ENCODE measurements around the gene ALMS1.
"Not testable (repeated sequence)": the region's sequence is repeated elsewhere in the genome, so short reads cannot be mapped to it uniquely, and the experiment has no call there.

Gene ALMS1

GRCh38 chr2:73385504-73386341, at the start of gene ALMS1:
ALMS1 (plus strand) TSS chr2:73385836; CDS start chr2:73385869, 33 bp downstream.
- Mint-ChIP-seq H3K9me3 (no peaks in the 10 kb centered on the region), H3K27me3 (peaks cover 6% of the 10 kb centered on the region)

GRCh38 chr2:73337828-73338227, 47.8 kb upstream of the ALMS1 start:
- Mint-ChIP-seq H3K4me1 (peaks cover 14% of the 10 kb centered on the region), H3K4me3 (peak overlapping the region; percentile 14), H3K27me3 (no peaks in the 10 kb centered on the region)

More at GRCh38 chr2:73385504-73386341, at the start of gene ALMS1:
- Mint-ChIP-seq H3K4me3 (peak within 1 kb of the TSS; percentile 96), H3K36me3 (peaks cover under 1% of the 10 kb centered on the region), H3K27ac (peak within 1 kb of the TSS; percentile 93), H3K4me1 (peaks cover 37% of the 10 kb centered on the region)
- peak; percentile 96 for ATAC-seq

GRCh38 chr2:73339201-73339600, 46.4 kb upstream of the ALMS1 start:
- H3K9me3 Mint-ChIP-seq, result no peaks in the 10 kb centered on the region
- no peak for ATAC-seq
- no peaks in the 10 kb centered on the region for H3K36me3 Mint-ChIP-seq
- H3K4me3 Mint-ChIP-seq, result no peak overlapping the region
- no peak overlapping the region for H3K27ac Mint-ChIP-seq
- H3K4me1 Mint-ChIP-seq, result peaks cover 14% of the 10 kb centered on the region
- no peaks in the 10 kb centered on the region for H3K27me3 Mint-ChIP-seq

More at GRCh38 chr2:73337828-73338227, 47.8 kb upstream of the ALMS1 start:
- Mint-ChIP-seq H3K27ac (no peak overlapping the region), H3K9me3 (no peaks in the 10 kb centered on the region), H3K36me3 (no peaks in the 10 kb centered on the region)
- ATAC-seq, result no peak

GRCh38 chr2:73341039-73341438, 44.6 kb upstream of the ALMS1 start:
- no peak for ATAC-seq

GRCh38 chr2:73343992-73344391, 41.6 kb upstream of the ALMS1 start:
- Mint-ChIP-seq H3K4me3 (no peak overlapping the region), H3K27me3 (peaks cover 16% of the 10 kb centered on the region), H3K4me1 (no peaks in the 10 kb centered on the region), H3K27ac (no peak overlapping the region), H3K36me3 (no peaks in the 10 kb centered on the region), H3K9me3 (peaks cover 6% of the 10 kb centered on the region)
- no peak for ATAC-seq

More at GRCh38 chr2:73341039-73341438, 44.6 kb upstream of the ALMS1 start:
- no peak overlapping the region for H3K4me3 Mint-ChIP-seq
- H3K27me3 Mint-ChIP-seq, result no peaks in the 10 kb centered on the region
- no peaks in the 10 kb centered on the region for H3K36me3 Mint-ChIP-seq
- peaks cover 6% of the 10 kb centered on the region for H3K9me3 Mint-ChIP-seq
- peaks cover 14% of the 10 kb centered on the region for H3K4me1 Mint-ChIP-seq
- H3K27ac Mint-ChIP-seq, result no peak overlapping the region

GRCh38 chr2:73344747-73345146, 40.9 kb upstream of the ALMS1 start:
- not testable (repeated sequence) for H3K27ac Mint-ChIP-seq, H3K4me3 Mint-ChIP-seq, H3K36me3 Mint-ChIP-seq, ATAC-seq, H3K4me1 Mint-ChIP-seq, H3K9me3 Mint-ChIP-seq
- H3K27me3 Mint-ChIP-seq, result peaks cover 16% of the 10 kb centered on the region

- Mint-ChIP-seq H3K27ac (no peak overlapping the region), H3K36me3 (no peaks in the 10 kb centered on the region), H3K4me3 (no peak overlapping the region), H3K9me3 (peaks cover 3% of the 10 kb centered on the region), H3K4me1 (no peaks in the 10 kb centered on the region), H3K27me3 (peaks cover 25% of the 10 kb centered on the region)
- no peak for ATAC-seq
Measured at GRCh38 chr2:73350035-73350691, 35.5 kb upstream of the ALMS1 start.

- no peak overlapping the region for H3K4me3 Mint-ChIP-seq
- H3K9me3 Mint-ChIP-seq, result peaks cover 3% of the 10 kb centered on the region
- no peak for ATAC-seq
- H3K4me1 Mint-ChIP-seq, result no peaks in the 10 kb centered on the region
- no peak overlapping the region for H3K27ac Mint-ChIP-seq
- H3K36me3 Mint-ChIP-seq, result no peaks in the 10 kb centered on the region
- H3K27me3 Mint-ChIP-seq, result peaks cover 33% of the 10 kb centered on the region
Measured at GRCh38 chr2:73356097-73356496, 29.5 kb upstream of the ALMS1 start.

- no peak for ATAC-seq
- Mint-ChIP-seq H3K9me3 (peaks cover 3% of the 10 kb centered on the region), H3K4me3 (no peak overlapping the region), H3K36me3 (no peaks in the 10 kb centered on the region), H3K27me3 (peaks cover 31% of the 10 kb centered on the region), H3K4me1 (no peaks in the 10 kb centered on the region), H3K27ac (no peak overlapping the region)
Measured at GRCh38 chr2:73359915-73360697, 25.5 kb upstream of the ALMS1 start.

- Mint-ChIP-seq H3K9me3 (peaks cover 5% of the 10 kb centered on the region), H3K4me3 (no peak overlapping the region), H3K36me3 (no peaks in the 10 kb centered on the region), H3K4me1 (no peaks in the 10 kb centered on the region), H3K27ac (no peak overlapping the region), H3K27me3 (peaks cover 7% of the 10 kb centered on the region)
- no peak for ATAC-seq
Measured at GRCh38 chr2:73366060-73366459, 19.6 kb upstream of the ALMS1 start.

- peaks cover 5% of the 10 kb centered on the region for H3K9me3 Mint-ChIP-seq
- ATAC-seq, result no peak
- H3K4me3 Mint-ChIP-seq, result no peak overlapping the region
- H3K4me1 Mint-ChIP-seq, result no peaks in the 10 kb centered on the region
- H3K27me3 Mint-ChIP-seq, result peaks cover 9% of the 10 kb centered on the region
- H3K27ac Mint-ChIP-seq, result no peak overlapping the region
- H3K36me3 Mint-ChIP-seq, result no peaks in the 10 kb centered on the region
Measured at GRCh38 chr2:73368781-73369180, 16.9 kb upstream of the ALMS1 start.

GRCh38 chr2:73370348-73370747, 15.3 kb upstream of the ALMS1 start:
- H3K4me1 Mint-ChIP-seq, result no peaks in the 10 kb centered on the region
- H3K27me3 Mint-ChIP-seq, result peaks cover 14% of the 10 kb centered on the region
- no peak for ATAC-seq
- no peak overlapping the region for H3K27ac Mint-ChIP-seq
- H3K36me3 Mint-ChIP-seq, result no peaks in the 10 kb centered on the region
- no peak overlapping the region for H3K4me3 Mint-ChIP-seq
- peaks cover 5% of the 10 kb centered on the region for H3K9me3 Mint-ChIP-seq

- Mint-ChIP-seq H3K36me3 (no peaks in the 10 kb centered on the region), H3K9me3 (peaks cover 3% of the 10 kb centered on the region), H3K4me1 (no peaks in the 10 kb centered on the region), H3K27ac (no peak overlapping the region), H3K4me3 (no peak overlapping the region), H3K27me3 (peaks cover 28% of the 10 kb centered on the region)
- no peak for ATAC-seq
Measured at GRCh38 chr2:73373344-73373743, 12.3 kb upstream of the ALMS1 start.

GRCh38 chr2:73374269-73374668, 11.4 kb upstream of the ALMS1 start:
- H3K4me3 Mint-ChIP-seq, result no peak overlapping the region
- H3K4me1 Mint-ChIP-seq, result no peaks in the 10 kb centered on the region
- peaks cover 3% of the 10 kb centered on the region for H3K9me3 Mint-ChIP-seq
- no peaks in the 10 kb centered on the region for H3K36me3 Mint-ChIP-seq
- no peak for ATAC-seq
- no peak overlapping the region for H3K27ac Mint-ChIP-seq
- H3K27me3 Mint-ChIP-seq, result peaks cover 29% of the 10 kb centered on the region

- H3K27ac Mint-ChIP-seq, result no peak overlapping the region
- H3K4me1 Mint-ChIP-seq, result no peaks in the 10 kb centered on the region
- H3K36me3 Mint-ChIP-seq, result no peaks in the 10 kb centered on the region
- peaks cover 3% of the 10 kb centered on the region for H3K9me3 Mint-ChIP-seq
- H3K27me3 Mint-ChIP-seq, result peaks cover 42% of the 10 kb centered on the region
- no peak overlapping the region for H3K4me3 Mint-ChIP-seq
- ATAC-seq, result no peak
Measured at GRCh38 chr2:73376681-73377080, 9.0 kb upstream of the ALMS1 start.
